SU-DHL-6 (cell line): ENCODE measurements around the gene BOD1L2.

Experiments
- H2AFZ ChIP-seq: fragments of 200-600 bp; sonication (generic); 2 replicates; pipeline ENCODE4 v1.6.1; 2014; ENCODE audit warnings: low read depth, mild to moderate bottlenecking, moderate library complexity, mixed read lengths, antibody characterized with exemption, low read length; ENCODE audit not compliant: severe bottlenecking
- H3F3A ChIP-seq: fragments of 200-600 bp; shearing (Covaris generic); 2 replicates; pipeline ENCODE4 v1.6.0; 2016; ENCODE audit warnings: antibody characterized with exemption, mild to moderate bottlenecking; ENCODE audit not compliant: insufficient read depth
- H3K27ac ChIP-seq: fragments of 200-600 bp; sonication (generic); 2 replicates; pipeline ENCODE4 v1.5.1; 2016; ENCODE audit warnings: low read depth, mild to moderate bottlenecking, low read length, moderate library complexity, mixed read lengths
- H3K27me3 ChIP-seq: fragments of 200-600 bp; sonication (generic), shearing (Covaris generic); 2 replicates; pipeline ENCODE4 v1.6.0; 2014; ENCODE audit warnings: mild to moderate bottlenecking, low read length
- H3K36me3 ChIP-seq: fragments of 200-600 bp; sonication (generic); 2 replicates; pipeline ENCODE4 v1.6.1; 2014; ENCODE audit warnings: mild to moderate bottlenecking, low read length, mixed read lengths
- H3K4me2 ChIP-seq: fragments of 300-600, 200-600 bp; shearing (Covaris generic), sonication (generic); 2 replicates; pipeline ENCODE4 v1.6.0; 2014; ENCODE audit warnings: low read length, low read depth, mild to moderate bottlenecking; ENCODE audit not compliant: poor library complexity, severe bottlenecking
- H3K4me3 ChIP-seq: fragments of 200-600 bp; sonication (generic); 2 replicates; pipeline ENCODE4 v1.5.1; 2014; ENCODE audit warnings: antibody characterized with exemption, low read length, mild to moderate bottlenecking, mixed read lengths; ENCODE audit not compliant: insufficient read depth, poor library complexity, severe bottlenecking
- H3K79me2 ChIP-seq: fragments of 200-600 bp; sonication (generic); 2 replicates; pipeline ENCODE4 v1.6.1; 2014; ENCODE audit warnings: mild to moderate bottlenecking, low read length, moderate library complexity; ENCODE audit not compliant: insufficient read depth
- H3K9ac ChIP-seq: fragments of 200-600 bp; sonication (generic); 2 replicates; pipeline ENCODE4 v1.7.0; 2014; ENCODE audit warnings: mild to moderate bottlenecking, low read length
- H3K9me2 ChIP-seq: fragments of 200-600 bp; sonication (generic); replicated peaks from 2 replicates; pipeline ENCODE4 v1.6.1; 2014; ENCODE audit warnings: low read length; ENCODE audit not compliant: insufficient read depth
- H3K9me3 ChIP-seq: fragments of 200-600 bp; sonication (generic); 2 replicates; pipeline ENCODE4 v1.6.1; 2014; ENCODE audit warnings: low read length, mixed read lengths; ENCODE audit not compliant: insufficient read depth
- H4K20me1 ChIP-seq: fragments of 200-600 bp; sonication (generic); 2 replicates; pipeline ENCODE4 v1.6.1; 2014; ENCODE audit warnings: low read depth, mild to moderate bottlenecking, antibody characterized with exemption, low read length, moderate library complexity, mixed read lengths
- EZH2phosphoT487 ChIP-seq: fragments of 200-600 bp; sonication (generic), shearing (Covaris generic); conservative IDR thresholded peaks from 2 replicates; pipeline ENCODE4 v1.6.1; 2018; ENCODE audit warnings: mild to moderate bottlenecking, antibody characterized with exemption, low read length, moderate library complexity, mixed read lengths
- TF ChIP-seq, protein P1 (sequence below): fragments of 200-600 bp; sonication (generic); IDR thresholded peaks from one replicate; pipeline ENCODE4 v1.5.1; 2017; ENCODE audit warnings: antibody characterized with exemption, mild to moderate bottlenecking, low read length, moderate library complexity; ENCODE audit not compliant: insufficient read depth, poor library complexity, severe bottlenecking

Gene BOD1L2

DNA sequence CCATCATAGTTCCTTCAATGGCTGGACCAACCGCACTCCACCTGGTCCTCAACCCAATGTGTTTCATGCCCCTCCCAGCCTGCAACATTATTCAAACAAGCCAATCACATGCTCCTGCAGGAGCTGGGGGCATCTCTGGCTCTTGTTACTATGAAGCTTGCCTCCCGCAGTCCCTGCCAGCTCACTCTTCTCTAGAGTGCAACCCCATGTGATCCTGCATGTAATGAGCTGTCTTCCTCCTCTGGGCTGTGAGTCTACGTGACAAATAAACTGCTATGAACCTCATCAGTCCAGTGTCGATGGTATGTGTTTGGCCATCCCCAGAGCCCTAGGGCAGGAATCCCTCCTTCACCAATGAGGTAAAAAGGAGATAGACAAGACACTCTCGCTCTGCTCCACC lies 15.8 kb upstream of the BOD1L2 start:
- Histone ChIP-seq H3K4me2 (no peak overlapping the region), H3K36me3 (no peaks in the 10 kb centered on the region), H3K27me3 (no peaks in the 10 kb centered on the region), H3K27ac (no peak overlapping the region), H3K9ac (no peak overlapping the region), H3K4me3 (no peak overlapping the region), H3K9me2 (no peaks in the 10 kb centered on the region), H4K20me1 (no peaks in the 10 kb centered on the region), H3K79me2 (no peaks in the 10 kb centered on the region), H3F3A (no peaks in the 10 kb centered on the region), H3K9me3 (no peaks in the 10 kb centered on the region), H2AFZ (no peak overlapping the region)
- TF ChIP-seq EZH2phosphoT487 = no peak
- TF ChIP-seq, protein P1, sequence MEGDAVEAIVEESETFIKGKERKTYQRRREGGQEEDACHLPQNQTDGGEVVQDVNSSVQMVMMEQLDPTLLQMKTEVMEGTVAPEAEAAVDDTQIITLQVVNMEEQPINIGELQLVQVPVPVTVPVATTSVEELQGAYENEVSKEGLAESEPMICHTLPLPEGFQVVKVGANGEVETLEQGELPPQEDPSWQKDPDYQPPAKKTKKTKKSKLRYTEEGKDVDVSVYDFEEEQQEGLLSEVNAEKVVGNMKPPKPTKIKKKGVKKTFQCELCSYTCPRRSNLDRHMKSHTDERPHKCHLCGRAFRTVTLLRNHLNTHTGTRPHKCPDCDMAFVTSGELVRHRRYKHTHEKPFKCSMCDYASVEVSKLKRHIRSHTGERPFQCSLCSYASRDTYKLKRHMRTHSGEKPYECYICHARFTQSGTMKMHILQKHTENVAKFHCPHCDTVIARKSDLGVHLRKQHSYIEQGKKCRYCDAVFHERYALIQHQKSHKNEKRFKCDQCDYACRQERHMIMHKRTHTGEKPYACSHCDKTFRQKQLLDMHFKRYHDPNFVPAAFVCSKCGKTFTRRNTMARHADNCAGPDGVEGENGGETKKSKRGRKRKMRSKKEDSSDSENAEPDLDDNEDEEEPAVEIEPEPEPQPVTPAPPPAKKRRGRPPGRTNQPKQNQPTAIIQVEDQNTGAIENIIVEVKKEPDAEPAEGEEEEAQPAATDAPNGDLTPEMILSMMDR = no peak

DNA sequence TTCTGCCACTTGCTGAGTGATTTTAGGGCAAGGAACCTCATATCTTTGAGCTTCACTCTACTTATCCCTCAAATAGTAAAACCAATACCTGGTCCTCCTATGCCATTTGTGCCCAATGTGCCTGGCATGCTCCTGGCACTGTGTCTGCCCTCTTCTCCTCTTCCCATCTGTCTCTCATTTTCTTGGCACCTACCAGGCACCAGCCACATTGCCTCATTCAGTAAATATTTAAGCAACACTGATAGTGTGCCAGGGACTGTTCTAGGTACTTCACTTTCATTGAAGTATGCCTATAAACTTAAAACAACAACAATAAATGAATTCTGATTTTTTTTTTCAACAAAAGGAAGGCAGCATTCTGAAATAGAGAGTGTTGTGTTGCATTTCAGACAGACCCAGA lies 15.1 kb upstream of the BOD1L2 start:
- Histone ChIP-seq H3K9me2 (no peaks in the 10 kb centered on the region), H3K9ac (no peak overlapping the region), H3K4me3 (no peak overlapping the region), H3K4me2 (no peak overlapping the region), H2AFZ (no peak overlapping the region), H4K20me1 (no peaks in the 10 kb centered on the region), H3K9me3 (no peaks in the 10 kb centered on the region), H3K79me2 (no peaks in the 10 kb centered on the region), H3K27ac (no peak overlapping the region), H3K27me3 (no peaks in the 10 kb centered on the region), H3K36me3 (no peaks in the 10 kb centered on the region), H3F3A (no peaks in the 10 kb centered on the region)
- TF ChIP-seq EZH2phosphoT487 = no peak
- TF ChIP-seq, protein P1 = no peak

DNA sequence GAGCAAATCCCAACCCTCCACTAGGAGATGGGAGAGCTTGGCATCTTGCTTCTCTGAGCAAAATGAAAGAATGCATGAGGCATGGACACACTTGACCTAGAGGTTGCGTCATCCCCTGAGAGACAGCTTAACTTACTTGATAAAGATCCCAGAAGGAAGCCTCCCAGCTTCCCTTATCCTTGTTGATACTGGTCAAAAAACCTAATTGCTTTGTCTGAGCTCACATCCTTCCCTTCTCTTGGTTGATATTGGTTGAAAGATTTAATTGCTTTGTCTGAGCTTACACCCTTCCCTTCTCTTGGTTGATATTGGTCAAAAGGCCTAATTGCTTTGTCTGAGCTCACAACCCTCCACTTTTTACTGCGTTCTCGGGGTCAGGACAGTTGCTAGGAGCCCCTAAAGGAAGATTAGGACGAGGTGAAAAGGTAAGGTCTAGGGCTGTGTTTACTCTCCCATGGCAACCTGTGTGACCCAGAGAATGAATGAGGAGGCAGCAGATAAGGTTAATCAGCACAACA lies 12.2 kb upstream of the BOD1L2 start:
- no peak overlapping the region for H3K4me3 ChIP-seq
- H3K27ac ChIP-seq = no peak overlapping the region
- TF ChIP-seq, protein P1 = no peak
- TF ChIP-seq EZH2phosphoT487 = no peak
- H3K79me2 ChIP-seq = no peaks in the 10 kb centered on the region
- no peak overlapping the region for H2AFZ ChIP-seq
- no peaks in the 10 kb centered on the region for H4K20me1 ChIP-seq
- H3K9ac ChIP-seq = no peak overlapping the region
- H3K9me3 ChIP-seq = no peaks in the 10 kb centered on the region
- H3K27me3 ChIP-seq = no peaks in the 10 kb centered on the region
- H3K36me3 ChIP-seq = no peaks in the 10 kb centered on the region
- H3F3A ChIP-seq = no peaks in the 10 kb centered on the region
- H3K9me2 ChIP-seq = no peaks in the 10 kb centered on the region
- H3K4me2 ChIP-seq = no peak overlapping the region
